GM23338 (cell line): Measurements from ENCODE around the gene ERP29. TPM values are rescaled to one million over a fixed set of nuclear protein-coding genes. Genes with fewer than 3 reads are reported as not detected.

ENCODE experiments used
- ATAC-seq: fragments of 200-7000 bp; cut with Tn5 transposase; 3 replicates; pipeline ENCODE4 v1.9.1; 2020
- DNase-seq: peaks from one replicate; pipeline ENCODE4 v3.0.0-alpha.2; 2015; ENCODE audit warnings: low spot score
- H2AFZ ChIP-seq: fragments of 200-600 bp; sonication (generic); 2 replicates; pipeline ENCODE4 v1.8.0; 2016; ENCODE audit warnings: antibody characterized with exemption, mild to moderate bottlenecking, moderate library complexity
- H3F3A ChIP-seq: fragments of 200-600 bp; sonication (generic); replicated peaks from 2 replicates; pipeline ENCODE4 v1.8.0; 2017; ENCODE audit warnings: antibody characterized with exemption, mixed run types, low read depth
- H3K27ac ChIP-seq: fragments of 200-600 bp; sonication (generic); 2 replicates; pipeline ENCODE4 v1.6.1; 2016; ENCODE audit warnings: low read depth
- H3K27me3 ChIP-seq: fragments of 200-600 bp; sonication (generic); 2 replicates; pipeline ENCODE4 v1.8.0; 2016; ENCODE audit warnings: mild to moderate bottlenecking, mixed run types, moderate library complexity; ENCODE audit not compliant: insufficient read depth
- H3K36me3 ChIP-seq: fragments of 200-600 bp; sonication (generic); 2 replicates; pipeline ENCODE4 v1.8.0; 2016; ENCODE audit warnings: mild to moderate bottlenecking; ENCODE audit not compliant: insufficient read depth
- H3K4me1 ChIP-seq: fragments of 200-600 bp; sonication (generic); 2 replicates; pipeline ENCODE4 v1.8.0; 2016; ENCODE audit warnings: mild to moderate bottlenecking, moderate library complexity; ENCODE audit not compliant: insufficient read depth
- H3K4me2 ChIP-seq: fragments of 200-600 bp; sonication (generic); 2 replicates; pipeline ENCODE4 v1.7.1; 2017; ENCODE audit warnings: mixed run types
- H3K4me3 ChIP-seq: fragments of 200-600 bp; sonication (generic); 2 replicates; pipeline ENCODE4 v1.6.1; 2016; ENCODE audit warnings: mixed run types
- H3K79me2 ChIP-seq: fragments of 200-600 bp; sonication (generic); replicated peaks from 2 replicates; pipeline ENCODE4 v1.8.0; 2017; ENCODE audit warnings: mild to moderate bottlenecking; ENCODE audit not compliant: insufficient read depth
- H3K9me2 ChIP-seq: fragments of 200-600 bp; sonication (generic); 2 replicates; pipeline ENCODE4 v1.8.0; 2017; ENCODE audit not compliant: insufficient read depth
- H4K20me1 ChIP-seq: fragments of 200-600 bp; sonication (generic); replicated peaks from 2 replicates; pipeline ENCODE4 v1.8.0; 2017; ENCODE audit warnings: mild to moderate bottlenecking; ENCODE audit not compliant: insufficient read depth
- H3K27ac Mint-ChIP-seq: 2 replicates; pipeline ENCODE4 v1.8.0; 2020; ENCODE audit warnings: inconsistent platforms, mild to moderate bottlenecking, moderate library complexity, mixed read lengths
- H3K27me3 Mint-ChIP-seq: 3 replicates; pipeline ENCODE4 v1.8.0; 2022; ENCODE audit warnings: low read depth, mild to moderate bottlenecking, moderate library complexity, mixed read lengths, inconsistent platforms; ENCODE audit not compliant: insufficient read depth, poor library complexity
- H3K36me3 Mint-ChIP-seq: 3 replicates; pipeline ENCODE4 v1.8.0; 2021; ENCODE audit warnings: low read depth, mild to moderate bottlenecking, inconsistent platforms, moderate library complexity, mixed read lengths
- H3K4me1 Mint-ChIP-seq: 3 replicates; pipeline ENCODE4 v1.8.0; 2020; ENCODE audit warnings: mild to moderate bottlenecking, inconsistent platforms, mixed read lengths
- H3K4me3 Mint-ChIP-seq: 3 replicates; pipeline ENCODE4 v1.8.0; 2021; ENCODE audit warnings: moderate library complexity, mild to moderate bottlenecking, inconsistent platforms, mixed read lengths
- H3K9me3 Mint-ChIP-seq: 3 replicates; pipeline ENCODE4 v1.8.0; 2020; ENCODE audit warnings: moderate library complexity, mild to moderate bottlenecking, inconsistent platforms, mixed read lengths
- CREB1 ChIP-seq: fragments of 250-450 bp; sonication (Bioruptor Pico); IDR thresholded peaks from 2 replicates; pipeline ENCODE4 v1.5.0; 2020; ENCODE audit warnings: low read depth, mild to moderate bottlenecking, moderate library complexity
- CTCF ChIP-seq, 2 experiments: fragments of 200-600 bp in 1 of 2; sonication (generic) in 1 of 2; conservative IDR thresholded peaks; 2 replicates each; pipeline versions ENCODE4 v1.5.1 to v1.6.1; 2016 to 2017; ENCODE audit warnings: antibody characterized with exemption in 2 of 2, low read depth in 2 of 2, mild to moderate bottlenecking in 2 of 2, moderate library complexity in 1 of 2
- ETS1 ChIP-seq: IDR thresholded peaks from 2 replicates; pipeline ENCODE4 v1.6.1; 2016; ENCODE audit warnings: antibody characterized with exemption
- EZH2 ChIP-seq: fragments of 200-600 bp; sonication (generic); IDR thresholded peaks from one replicate; pipeline ENCODE4 v1.8.0; 2017; ENCODE audit warnings: antibody characterized with exemption, mild to moderate bottlenecking, low read depth; ENCODE audit not compliant: unreplicated experiment
- EZH2phosphoT487 ChIP-seq: fragments of 200-600 bp; sonication (generic); IDR thresholded peaks from one replicate; pipeline ENCODE4 v1.8.1; 2018; ENCODE audit warnings: antibody characterized with exemption; ENCODE audit not compliant: unreplicated experiment
- JUNB ChIP-seq: IDR thresholded peaks from one replicate; pipeline ENCODE4 v1.6.1; 2016; ENCODE audit warnings: antibody characterized with exemption; ENCODE audit not compliant: unreplicated experiment
- NANOG ChIP-seq: IDR thresholded peaks from 2 replicates; pipeline ENCODE4 v1.6.1; 2016; ENCODE audit warnings: antibody characterized with exemption, borderline replicate concordance
- POLR2AphosphoS5 ChIP-seq: IDR thresholded peaks from 2 replicates; pipeline ENCODE4 v1.6.1; 2016; ENCODE audit warnings: antibody characterized with exemption, low read depth
- REST ChIP-seq: IDR thresholded peaks from one replicate; pipeline ENCODE4 v1.6.1; 2018; ENCODE audit warnings: antibody characterized with exemption; ENCODE audit not compliant: unreplicated experiment
- STAT1 ChIP-seq: IDR thresholded peaks from one replicate; pipeline ENCODE4 v1.6.1; 2016; ENCODE audit warnings: antibody characterized with exemption; ENCODE audit not compliant: unreplicated experiment
- ZNF114 ChIP-seq: fragments of 250-450 bp; sonication (Bioruptor Pico); IDR thresholded peaks from 2 replicates; pipeline ENCODE4 v1.5.0; 2020; ENCODE audit warnings: mild to moderate bottlenecking, moderate library complexity
- ZNF331 ChIP-seq: fragments of 250-450 bp; sonication (Bioruptor Pico); IDR thresholded peaks from 2 replicates; pipeline ENCODE4 v1.5.0; 2020; ENCODE audit warnings: low read depth, mild to moderate bottlenecking, moderate library complexity
- ZNF462 ChIP-seq: fragments of 250-450 bp; sonication (Bioruptor Pico); IDR thresholded peaks from 2 replicates; pipeline ENCODE4 v1.5.0; 2020; ENCODE audit warnings: mild to moderate bottlenecking, moderate library complexity
- polyA plus RNA-seq: library from polyadenylated mRNA; unstranded; fragments of >200 nt; fragmentation: Nextera tagmentation; extraction: Ambion mirVana; gene quantifications from 2 replicates; pipeline ENCODE4 v1.2.1, GENCODE V29; 2016
- total RNA-seq: library from RNA; depleted of rRNA; stranded (reverse); fragments of >200 nt; shearing (Covaris generic); gene quantifications from 2 replicates; pipeline ENCODE4 v1.2.3, GENCODE V29; 2014

ERP29 gene
- total and polyA plus RNA-seq, 2 experiments from 2014 or later = 90.7 to 166 TPM

GRCh38 chr12:111993292-111994150 is 19.7 kb upstream of the ERP29 start:
- no peaks in the 10 kb centered on the region for H3K4me1 ChIP-seq
- Mint-ChIP-seq H3K36me3 (no peaks in the 10 kb centered on the region), H3K4me1 (peaks cover 8% of the 10 kb centered on the region), H3K9me3 (no peaks in the 10 kb centered on the region), H3K27me3 (peaks cover 2% of the 10 kb centered on the region), H3K27ac (no peak overlapping the region), H3K4me3 (no peak overlapping the region)
- no peak overlapping the region for H3K27ac ChIP-seq
- H3F3A ChIP-seq = no peaks in the 10 kb centered on the region
- H3K36me3 ChIP-seq = no peaks in the 10 kb centered on the region
- no peaks in the 10 kb centered on the region for H3K9me2 ChIP-seq
- H3K79me2 ChIP-seq = no peaks in the 10 kb centered on the region
- ATAC-seq (no peak), DNase-seq (no peak)
- H4K20me1 ChIP-seq = no peaks in the 10 kb centered on the region
- no peaks in the 10 kb centered on the region for H3K27me3 ChIP-seq
- no peak overlapping the region for H3K4me3 ChIP-seq
- no peak overlapping the region for H3K4me2 ChIP-seq
- no peak for TF ChIP-seq ZNF462
- TF ChIP-seq CREB1 (CRISPR knock-in tag) = no peak
- no peak for TF ChIP-seq REST
- no peak for TF ChIP-seq EZH2phosphoT487
- TF ChIP-seq NANOG = no peak
- TF ChIP-seq JUNB = no peak
- TF ChIP-seq EZH2 = no peak
- no peak for TF ChIP-seq ETS1
- TF ChIP-seq STAT1 = no peak
- no peak for TF ChIP-seq ZNF114 (CRISPR knock-in tag)
- no peak for TF ChIP-seq ZNF331 (CRISPR knock-in tag)
- TF ChIP-seq POLR2AphosphoS5 = no peak
- no peak for TF ChIP-seq CTCF (conservative IDR thresholded peaks at IDR 0.05; ENCODE audit: low read depth in 2 of 2)
- no peak overlapping the region for H2AFZ ChIP-seq
